ENCODE results near the gene KY.

Gene KY

DNA sequence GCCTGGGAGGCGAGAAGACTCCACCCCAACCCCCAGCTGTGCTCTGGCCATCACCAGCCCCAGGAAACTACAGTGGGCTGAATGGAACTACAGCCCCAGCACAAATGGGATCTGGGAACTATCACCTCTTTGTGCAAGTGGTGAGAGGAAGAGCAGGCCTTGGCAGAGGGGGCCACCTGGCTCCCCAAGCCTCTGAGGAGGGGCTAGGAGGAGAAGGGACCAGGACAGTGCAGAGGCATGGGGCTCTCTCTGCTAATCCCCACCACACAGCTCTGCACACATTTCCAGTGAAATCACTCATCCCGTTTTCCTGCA, 31.6 kb downstream of the KY start:
- DNase-seq (ENCODE audit: low spot score): no peak

DNA sequence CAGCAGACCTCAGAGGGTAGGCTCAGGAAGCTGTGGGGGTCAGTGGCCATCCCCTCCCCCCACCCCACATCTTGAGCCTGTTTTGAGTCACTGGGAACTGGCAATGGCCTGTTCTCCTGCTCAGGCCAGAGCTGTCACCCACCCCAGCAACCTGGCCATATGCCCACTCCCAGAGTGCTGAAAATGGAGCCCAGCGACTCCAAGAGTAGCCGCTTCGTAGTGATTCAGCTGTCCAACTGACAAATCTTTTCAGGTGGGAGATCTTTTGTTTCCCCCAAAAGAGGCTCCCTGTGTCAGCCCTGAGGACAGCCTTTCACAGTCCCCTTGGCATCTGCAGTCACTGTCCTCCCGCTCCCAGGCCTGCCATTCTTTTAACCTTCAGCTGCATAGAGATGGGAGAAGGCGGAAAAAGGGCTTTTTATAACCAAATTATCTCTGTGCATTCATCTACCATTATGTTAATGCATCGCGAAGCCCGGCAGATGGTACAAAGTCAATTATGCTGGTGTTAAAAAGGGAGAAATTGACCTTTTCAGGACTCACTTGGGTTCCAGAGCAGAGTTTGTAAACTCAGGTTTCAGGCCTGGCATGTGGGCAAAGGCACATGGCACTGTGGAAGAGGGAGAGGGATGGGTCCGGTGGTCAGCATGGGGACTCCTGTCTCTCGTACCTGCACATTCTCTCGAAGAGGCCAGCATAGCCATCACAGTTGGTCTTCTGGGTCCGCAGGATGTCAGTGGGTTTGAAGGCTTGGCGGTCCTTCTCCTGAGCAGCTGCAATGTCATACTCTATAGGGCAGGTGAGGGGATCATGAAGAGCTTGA, 32.1 kb downstream of the KY start:
- no peak for DNase-seq (ENCODE audit: low spot score)

DNA sequence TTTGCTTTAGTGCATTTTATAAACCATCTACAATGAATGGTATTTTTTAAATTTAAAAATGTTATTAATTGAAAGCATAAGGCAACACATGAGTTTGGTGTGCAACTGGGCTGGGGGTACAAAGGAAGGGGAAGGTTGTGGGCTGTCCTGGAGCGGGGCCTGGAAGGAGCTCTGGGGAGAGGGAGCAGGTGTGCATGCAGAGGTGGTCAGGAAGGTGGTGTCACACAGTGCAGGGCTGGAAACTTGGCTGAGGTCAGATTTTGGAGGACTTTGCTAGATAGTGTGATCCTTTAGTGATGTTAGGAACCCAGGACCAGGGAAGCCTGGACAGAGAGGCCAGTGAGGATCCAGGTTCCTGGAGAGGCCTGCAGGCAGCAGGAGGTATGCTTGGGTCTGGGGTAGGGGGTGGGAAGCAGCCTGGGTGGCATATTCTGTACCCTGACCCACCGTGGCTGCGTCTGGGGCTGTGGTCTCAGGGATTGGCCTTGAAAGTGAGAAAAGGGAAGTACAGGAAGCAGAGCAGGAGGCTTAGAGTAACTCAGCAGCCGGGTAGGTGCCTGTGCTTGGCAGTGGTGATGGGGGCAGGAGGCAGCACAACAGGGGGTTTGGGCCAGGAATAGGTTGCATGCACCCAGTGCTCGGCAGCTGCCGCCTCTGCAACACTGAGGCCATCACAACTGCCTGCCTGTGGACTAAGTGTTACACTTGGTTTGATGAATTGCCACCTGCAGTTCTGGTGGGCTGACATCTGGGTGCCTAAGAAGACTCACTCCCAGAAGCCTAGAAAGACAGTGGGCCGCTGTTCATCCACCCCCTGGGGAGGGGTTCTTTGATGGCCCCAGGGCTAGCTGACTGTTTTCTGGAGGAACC, 33.0 kb downstream of the KY start:
- DNase-seq (ENCODE audit: low spot score): no peak

DNA sequence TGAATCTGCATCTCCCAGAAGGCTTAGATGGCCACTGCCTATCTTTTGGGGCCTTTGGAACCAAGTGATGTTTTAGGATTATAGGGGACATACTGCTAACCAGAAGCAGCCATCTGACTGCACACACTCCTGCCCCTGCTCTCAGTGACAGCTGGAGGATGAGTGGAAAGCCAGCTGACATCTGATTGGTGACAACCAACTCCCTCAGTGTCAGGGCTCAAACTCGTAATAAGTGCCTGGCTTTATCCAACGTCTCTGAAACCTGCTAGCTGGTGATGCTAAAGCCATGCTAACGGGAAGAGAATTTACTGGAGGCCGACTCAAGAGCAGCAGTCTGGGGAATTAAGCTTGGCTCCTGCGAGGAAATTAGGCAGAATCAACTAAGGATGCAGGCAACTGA, 35.1 kb downstream of the KY start:
- no peak for DNase-seq (ENCODE audit: low spot score)

DNA sequence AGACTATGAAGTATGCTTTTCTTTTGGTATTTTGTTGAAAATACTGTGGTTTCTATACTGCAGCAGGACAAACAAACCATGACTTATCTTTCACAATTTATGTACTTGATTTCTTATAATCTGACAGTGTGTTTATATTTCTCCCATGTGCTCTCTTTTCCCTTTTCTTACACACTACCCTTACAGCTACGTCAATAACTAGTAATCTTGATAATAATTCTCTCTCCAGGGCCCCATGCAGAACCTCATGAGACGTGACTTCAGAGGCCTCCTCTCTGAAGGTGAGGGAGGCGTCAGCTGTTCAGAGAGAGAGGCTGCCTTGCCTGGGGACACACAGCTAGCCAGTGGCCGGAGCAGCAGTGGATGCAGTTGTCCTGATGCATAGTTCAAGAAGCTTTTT, 35.9 kb downstream of the KY start:
- no peak for DNase-seq (ENCODE audit: low spot score)

GRCh38 chr3:134613006-134613520, 37.8 kb downstream of the KY start:
- no peak for DNase-seq (ENCODE audit: low spot score)

GRCh38 chr3:134611516-134611915, 39.3 kb downstream of the KY start:
- DNase-seq (ENCODE audit: low spot score): no peak

DNA sequence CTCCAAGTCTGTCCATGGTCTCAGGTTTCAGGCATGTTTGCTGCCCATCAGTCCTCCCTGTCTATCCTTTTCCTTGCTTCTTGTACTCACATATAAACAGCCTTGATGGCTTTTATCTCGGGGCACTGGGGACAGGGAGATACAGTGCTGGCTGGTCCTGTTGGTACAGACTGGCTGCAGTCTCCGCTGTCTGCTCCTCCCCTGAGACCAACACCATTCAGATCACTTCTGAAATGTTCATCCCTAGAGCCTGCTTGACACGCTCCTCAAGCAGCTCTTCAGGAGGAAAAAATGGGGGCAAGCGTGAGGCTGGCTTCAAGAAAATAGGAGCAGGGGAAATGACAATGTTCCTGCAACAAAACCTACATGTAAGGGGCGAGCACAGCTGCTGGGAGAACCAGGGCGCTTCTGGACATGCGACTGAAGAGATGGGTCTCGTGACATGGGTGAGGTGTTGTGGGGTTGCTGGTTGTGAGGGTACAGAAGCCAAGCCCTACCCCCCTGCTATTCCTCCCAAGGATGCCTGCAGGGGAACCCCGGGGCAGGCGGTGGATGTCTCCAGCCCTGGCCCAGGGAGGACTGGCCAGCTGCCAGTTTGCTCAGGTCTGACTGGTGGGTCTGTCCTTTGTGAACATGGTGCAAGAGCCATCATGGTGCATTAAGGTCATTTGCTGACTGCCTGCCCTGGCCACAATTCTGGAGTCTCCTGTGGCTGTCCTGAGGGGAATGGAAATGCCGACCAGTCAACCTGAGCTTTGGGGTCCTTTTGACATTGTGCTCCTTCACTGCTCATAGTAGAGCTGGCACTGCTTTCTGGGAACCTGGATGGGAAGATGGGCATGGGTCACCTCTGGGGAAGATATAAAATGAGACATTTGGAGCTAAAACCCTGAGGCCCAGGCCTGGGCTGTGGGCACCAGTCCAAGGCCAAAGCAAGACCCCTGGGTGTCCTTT, 40.1 kb downstream of the KY start:
- DNase-seq (ENCODE audit: low spot score): no peak

- DNase-seq (ENCODE audit: low spot score): no peak
Measured at GRCh38 chr3:134609821-134610431, 40.9 kb downstream of the KY start.

DNA sequence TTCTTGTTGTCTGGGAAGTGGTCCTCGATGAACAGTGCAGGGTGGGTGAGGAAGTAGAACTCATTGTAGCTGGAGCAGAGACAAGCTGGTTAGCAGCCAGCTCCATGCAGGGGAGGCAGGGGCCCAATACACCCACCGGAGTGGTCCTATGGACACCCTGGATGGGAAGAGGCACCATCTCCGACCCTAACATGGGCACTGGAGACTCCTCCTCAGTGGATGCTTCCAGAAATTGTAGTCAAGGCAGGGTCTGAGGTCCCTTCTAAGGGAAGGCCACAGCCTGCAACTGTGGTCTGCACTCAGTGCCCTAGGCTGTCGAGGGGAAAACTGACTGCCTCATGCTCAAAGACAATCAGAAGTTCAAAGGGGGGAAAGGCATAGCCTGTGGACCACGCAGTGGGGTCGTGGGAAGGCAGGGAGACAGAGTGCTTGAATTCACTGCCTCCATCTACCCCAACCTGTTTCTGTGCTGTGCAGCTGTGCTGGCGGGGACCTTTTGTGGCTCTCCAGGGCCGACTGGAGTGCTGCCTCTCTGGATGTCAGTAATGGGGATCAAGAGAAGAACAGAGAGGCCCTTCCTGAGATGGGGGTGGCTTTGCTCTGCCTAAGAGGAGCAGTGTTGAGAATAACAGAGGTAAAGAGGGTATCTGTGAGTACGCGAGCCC, 41.9 kb downstream of the KY start:
- no peak for DNase-seq (ENCODE audit: low spot score)

- no peak for DNase-seq (ENCODE audit: low spot score)
Measured at GRCh38 chr3:134608023-134608770, 42.6 kb downstream of the KY start.

- DNase-seq (ENCODE audit: low spot score): no peak
Measured at GRCh38 chr3:134607054-134608022, 43.5 kb downstream of the KY start.

GRCh38 chr3:134606033-134607025, 44.5 kb downstream of the KY start:
- no peak for DNase-seq (ENCODE audit: low spot score)

DNA sequence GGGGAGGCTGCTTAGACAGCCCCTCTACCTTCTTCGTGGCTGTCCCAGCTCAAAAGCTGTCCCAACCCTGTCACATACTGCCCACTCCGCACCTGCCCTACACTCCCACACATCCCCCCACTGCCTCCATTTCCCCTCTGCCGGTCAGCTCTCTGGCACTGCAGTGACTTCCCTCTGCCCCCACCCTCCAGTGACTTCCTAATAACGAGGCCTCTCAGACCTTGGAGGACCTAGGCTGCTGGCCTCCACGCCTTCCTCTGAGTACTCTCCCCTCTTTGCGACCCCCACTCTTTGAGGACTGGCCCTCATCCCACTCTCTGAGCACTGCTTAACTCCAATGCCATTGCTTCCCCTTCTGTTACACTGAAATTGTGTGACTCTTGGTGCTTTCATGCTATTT, 45.3 kb downstream of the KY start:
- DNase-seq (ENCODE audit: low spot score): no peak

GRCh38 chr3:134603956-134604355, 46.9 kb downstream of the KY start:
- DNase-seq (ENCODE audit: low spot score): no peak

DNA sequence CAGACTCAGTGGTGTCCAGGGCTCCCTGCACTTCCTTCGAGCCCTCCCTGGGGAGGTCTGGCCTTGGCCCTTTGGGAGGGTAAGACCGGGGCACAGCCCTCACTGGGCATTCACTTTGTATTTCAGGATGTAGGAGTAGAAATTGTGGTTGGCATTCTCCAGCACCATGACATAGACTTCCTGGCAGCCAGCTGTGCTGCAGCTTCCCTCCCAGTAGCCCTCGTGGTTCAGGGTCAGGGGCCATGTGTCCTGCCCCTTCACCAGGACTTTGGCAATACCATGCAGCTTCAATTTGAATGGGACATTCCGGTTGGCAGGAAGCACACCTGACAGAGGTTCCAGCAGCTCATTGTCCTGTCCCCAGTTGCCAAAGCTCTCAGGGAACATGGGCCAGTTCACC, 47.3 kb downstream of the KY start:
- no peak for DNase-seq (ENCODE audit: low spot score)

- no peak for DNase-seq (ENCODE audit: low spot score)
Measured at GRCh38 chr3:134602440-134602814, 48.4 kb downstream of the KY start.

Data from GM03348 (cell line).